ENCODE data around the gene AQP12B. TPM values are rescaled to one million over a fixed set of nuclear protein-coding genes. Genes with fewer than 3 reads are reported as not detected.
"Not testable (repeated sequence)": the region's sequence is repeated elsewhere in the genome, so short reads cannot be mapped to it uniquely, and the experiment has no call there.

AQP12B gene, protein sequence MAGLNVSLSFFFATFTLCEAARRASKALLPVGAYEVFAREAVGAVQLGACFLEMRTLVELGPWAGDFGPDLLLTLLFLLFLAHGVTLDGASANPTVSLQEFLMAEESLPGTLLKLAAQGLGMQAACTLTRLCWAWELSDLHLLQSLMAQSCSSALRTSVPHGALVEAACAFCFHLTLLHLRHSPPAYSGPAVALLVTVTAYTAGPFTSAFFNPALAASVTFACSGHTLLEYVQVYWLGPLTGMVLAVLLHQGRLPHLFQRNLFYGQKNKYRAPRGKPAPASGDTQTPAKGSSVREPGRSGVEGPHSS
- total RNA-seq (2014; rRNA removed; shearing (Covaris generic)): not detected in 2 replicates

DNA sequence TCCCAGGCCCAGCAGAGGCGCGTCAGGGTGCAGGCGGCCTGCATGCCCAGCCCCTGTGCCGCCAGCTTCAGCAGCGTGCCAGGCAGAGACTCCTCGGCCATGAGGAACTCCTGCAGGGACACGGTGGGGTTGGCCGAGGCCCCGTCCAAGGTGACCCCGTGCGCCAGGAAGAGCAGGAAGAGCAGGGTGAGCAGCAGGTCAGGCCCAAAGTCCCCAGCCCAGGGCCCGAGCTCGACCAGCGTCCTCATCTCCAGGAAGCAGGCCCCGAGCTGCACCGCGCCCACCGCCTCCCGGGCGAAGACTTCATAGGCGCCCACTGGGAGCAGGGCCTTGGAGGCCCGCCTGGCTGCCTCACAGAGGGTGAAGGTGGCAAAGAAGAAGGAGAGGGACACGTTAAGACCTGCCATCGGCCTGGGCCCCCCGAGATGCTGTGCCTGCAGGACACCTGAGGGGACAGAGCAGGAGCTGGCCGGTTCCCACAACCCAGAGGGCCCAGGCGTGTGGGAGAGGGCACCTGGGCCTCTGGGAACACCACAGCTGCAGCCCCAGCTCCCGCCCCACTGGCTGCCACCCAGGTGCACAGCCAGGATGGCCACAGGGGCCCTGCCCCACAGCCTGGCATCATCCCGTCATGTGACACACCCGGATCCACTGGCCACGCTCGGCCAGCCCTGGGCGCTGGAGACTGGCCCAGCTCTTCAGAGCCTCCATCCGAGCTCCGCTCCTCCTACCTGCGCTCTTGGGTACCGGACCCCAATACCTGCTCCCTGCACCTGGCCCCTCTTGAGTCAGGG, at the start of gene AQP12B:
AQP12B (minus strand) TSS at position 455 of the 794 bp plus-strand sequence; CDS start at position 407, 48 bp downstream.
- H3K4me3 ChIP-seq (ENCODE audit: insufficient read depth, low read depth, low read length); H3K36me3 ChIP-seq (replicated peaks; ENCODE audit: control insufficient read depth, insufficient read depth, low read length); H3K27me3 ChIP-seq (ENCODE audit: control insufficient read depth, insufficient read depth, low read length): not testable (repeated sequence)
- peak; percentile 23 for DNase-seq

DNA sequence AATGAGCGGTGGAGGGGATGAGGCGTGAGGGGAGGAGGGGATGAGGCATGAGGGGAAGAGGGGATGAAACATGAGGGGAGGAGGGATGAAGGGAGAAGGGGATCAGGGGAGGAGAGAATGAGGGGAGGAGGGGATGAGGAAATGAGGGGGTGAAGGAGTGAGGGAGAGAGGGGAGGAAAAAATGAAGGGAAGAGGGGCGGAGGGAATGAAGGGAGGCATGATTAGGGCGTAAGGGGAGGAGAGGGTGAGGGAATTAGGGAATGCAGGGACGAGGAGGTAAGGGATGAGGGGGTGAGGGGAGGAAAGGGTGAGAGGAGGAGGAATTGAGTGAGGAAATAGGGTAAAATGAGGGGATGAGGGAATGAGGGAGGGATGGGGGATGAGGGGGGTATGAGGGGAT, 49.5 kb upstream of the AQP12B start:
- H3K36me3 ChIP-seq (replicated peaks; ENCODE audit: control insufficient read depth, insufficient read depth, low read length): peaks cover 18% of the 10 kb centered on the region
- no peak overlapping the region for H3K4me3 ChIP-seq (ENCODE audit: insufficient read depth, low read depth, low read length)
- no peak for DNase-seq
- no peaks in the 10 kb centered on the region for H3K27me3 ChIP-seq (ENCODE audit: control insufficient read depth, insufficient read depth, low read length)

DNA sequence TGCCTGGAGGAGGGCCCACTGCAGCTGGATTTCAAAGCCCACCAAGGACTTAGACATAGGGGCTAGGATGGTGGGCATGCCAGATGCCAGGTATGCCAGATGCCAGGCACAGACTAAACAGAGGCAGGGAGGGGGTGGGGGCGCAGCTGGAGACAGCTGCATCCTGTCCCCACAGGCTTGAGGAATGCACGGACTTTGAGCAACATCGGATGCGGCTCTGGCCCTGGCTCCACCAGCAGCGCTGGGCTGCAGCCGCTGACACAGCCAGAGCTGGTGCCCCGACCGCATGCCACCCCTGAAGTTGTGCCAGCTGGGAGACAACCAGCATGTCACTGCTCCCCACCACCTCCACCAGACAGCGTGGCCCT, 48.5 kb upstream of the AQP12B start:
- Histone ChIP-seq H3K27me3 (ENCODE audit: control insufficient read depth, insufficient read depth, low read length) (no peaks in the 10 kb centered on the region), H3K36me3 (replicated peaks; ENCODE audit: control insufficient read depth, insufficient read depth, low read length) (peaks cover 15% of the 10 kb centered on the region), H3K4me3 (ENCODE audit: insufficient read depth, low read depth, low read length) (no peak overlapping the region)
- no peak for DNase-seq

DNA sequence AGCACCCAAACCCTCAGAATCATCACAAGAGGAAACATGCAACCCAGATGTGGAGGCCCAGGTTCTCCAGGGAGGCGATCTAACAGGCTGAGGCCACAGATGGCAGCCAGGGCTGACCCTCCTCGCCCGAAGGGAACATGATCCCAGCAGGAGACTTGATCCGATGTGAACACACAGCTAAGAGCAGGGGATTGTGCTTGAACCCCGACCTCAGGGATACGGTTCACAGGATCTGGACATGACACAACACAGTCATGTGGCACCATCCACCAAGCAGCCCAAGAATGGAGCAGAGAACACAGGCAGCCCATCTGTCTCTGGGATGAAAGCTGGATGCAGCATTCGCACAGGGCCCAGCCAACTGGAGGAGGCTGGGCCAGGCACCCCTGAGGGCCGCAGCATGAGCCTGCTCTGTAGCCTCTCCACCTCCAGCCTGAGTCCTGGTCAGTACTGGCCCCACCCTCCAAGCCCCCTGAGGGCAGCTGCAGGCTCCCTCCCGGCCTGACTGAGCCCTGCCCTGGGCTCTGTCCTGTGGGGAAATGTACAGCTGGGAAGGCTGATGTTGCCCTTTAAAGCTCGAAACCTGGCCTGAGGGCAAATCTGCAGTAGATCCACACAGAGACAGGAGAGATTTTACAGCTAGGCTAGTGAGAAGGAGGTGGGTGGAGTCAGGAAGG, 48.0 kb upstream of the AQP12B start:
- Histone ChIP-seq H3K27me3 (ENCODE audit: control insufficient read depth, insufficient read depth, low read length) (no peaks in the 10 kb centered on the region), H3K36me3 (replicated peaks; ENCODE audit: control insufficient read depth, insufficient read depth, low read length) (peaks cover 19% of the 10 kb centered on the region), H3K4me3 (ENCODE audit: insufficient read depth, low read depth, low read length) (no peak overlapping the region)
- DNase-seq: no peak

DNA sequence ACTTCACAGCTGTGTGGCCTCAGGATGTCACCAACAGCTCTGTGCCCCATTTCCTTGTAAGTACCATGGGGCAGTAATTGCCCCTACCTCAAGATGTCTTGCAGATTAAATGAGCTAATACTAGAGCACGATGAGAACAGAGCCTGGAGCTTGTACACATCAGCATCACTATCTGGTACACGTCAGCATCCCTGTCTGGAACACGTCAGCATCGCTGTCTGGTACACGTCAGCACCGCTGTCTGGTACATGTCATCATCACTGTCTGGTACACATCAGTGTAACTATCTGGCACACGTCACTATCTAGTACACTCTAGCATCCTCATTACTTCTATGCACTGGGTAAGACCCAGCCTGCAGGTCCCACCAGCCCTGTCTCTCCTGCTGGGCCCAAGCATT, 46.1 kb upstream of the AQP12B start:
- H3K4me3 ChIP-seq (ENCODE audit: insufficient read depth, low read depth, low read length): no peak overlapping the region
- DNase-seq: no peak
- H3K27me3 ChIP-seq (ENCODE audit: control insufficient read depth, insufficient read depth, low read length): no peaks in the 10 kb centered on the region
- H3K36me3 ChIP-seq (replicated peaks; ENCODE audit: control insufficient read depth, insufficient read depth, low read length): peaks cover 30% of the 10 kb centered on the region

DNA sequence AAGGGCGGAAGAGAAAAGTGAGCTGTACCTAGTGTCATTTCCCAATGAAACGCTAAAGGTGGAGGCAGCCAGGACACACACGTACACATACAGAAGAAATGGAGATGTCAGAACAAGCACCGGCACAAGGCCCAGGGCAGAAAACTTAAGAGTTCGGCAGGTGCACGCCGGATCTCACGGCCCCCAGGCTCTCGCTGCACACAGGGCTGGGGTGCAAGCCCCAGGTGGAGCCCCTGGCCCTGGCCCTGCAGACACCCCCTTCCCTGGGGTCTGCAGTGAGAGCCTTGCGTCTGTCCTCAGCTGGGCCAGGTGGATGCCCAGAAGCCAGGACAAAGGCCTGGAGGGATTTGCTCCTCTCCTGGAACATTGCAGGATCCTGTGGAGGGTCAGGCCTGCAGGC, 45.7 kb upstream of the AQP12B start:
- DNase-seq: no peak
- Histone ChIP-seq H3K4me3 (ENCODE audit: insufficient read depth, low read depth, low read length) (no peak overlapping the region), H3K36me3 (replicated peaks; ENCODE audit: control insufficient read depth, insufficient read depth, low read length) (peaks cover 28% of the 10 kb centered on the region), H3K27me3 (ENCODE audit: control insufficient read depth, insufficient read depth, low read length) (no peaks in the 10 kb centered on the region)

DNA sequence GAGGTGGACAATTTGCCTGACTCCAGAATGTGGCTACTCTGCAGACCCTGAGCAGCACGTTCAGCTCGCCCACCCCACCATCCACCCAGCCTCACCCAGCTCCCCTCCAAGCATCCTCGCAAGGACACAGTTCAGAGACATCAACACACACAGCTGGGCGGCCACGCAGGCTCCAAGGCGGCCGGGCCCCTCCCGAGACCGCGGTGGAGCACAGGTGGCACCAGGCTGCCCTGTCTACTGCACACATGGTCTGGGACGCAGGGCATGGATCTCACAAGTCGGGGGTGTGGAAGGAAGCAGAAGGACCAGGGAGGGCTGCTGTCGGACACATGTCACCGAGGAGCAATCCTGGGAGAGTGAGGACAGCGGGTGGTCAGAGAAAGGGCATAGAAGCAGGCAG, 45.2 kb upstream of the AQP12B start:
- H3K36me3 ChIP-seq (replicated peaks; ENCODE audit: control insufficient read depth, insufficient read depth, low read length): peaks cover 30% of the 10 kb centered on the region
- no peak overlapping the region for H3K4me3 ChIP-seq (ENCODE audit: insufficient read depth, low read depth, low read length)
- H3K27me3 ChIP-seq (ENCODE audit: control insufficient read depth, insufficient read depth, low read length): no peaks in the 10 kb centered on the region
- DNase-seq: no peak

DNA sequence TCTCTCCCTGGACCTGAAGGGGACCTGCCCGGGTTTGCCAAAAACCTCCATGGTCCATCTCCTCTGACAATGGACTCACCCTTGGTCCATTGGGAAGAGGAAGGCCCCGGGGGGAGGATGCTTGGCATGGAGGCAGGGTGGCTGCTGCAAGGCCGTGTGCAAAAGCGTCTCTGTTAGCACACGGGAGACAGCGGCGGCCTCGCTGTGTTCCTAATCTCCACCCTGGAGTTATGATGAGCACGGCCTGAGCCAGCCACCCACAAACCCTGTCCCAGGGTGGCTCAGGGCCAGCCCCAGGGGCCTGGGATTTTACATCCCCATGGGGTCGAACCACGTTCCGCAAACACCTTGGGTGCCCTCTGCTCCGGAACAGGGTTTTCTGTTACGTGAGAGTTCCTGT, 44.8 kb upstream of the AQP12B start:
- Histone ChIP-seq H3K27me3 (ENCODE audit: control insufficient read depth, insufficient read depth, low read length) (no peaks in the 10 kb centered on the region), H3K4me3 (ENCODE audit: insufficient read depth, low read depth, low read length) (no peak overlapping the region), H3K36me3 (replicated peaks; ENCODE audit: control insufficient read depth, insufficient read depth, low read length) (peaks cover 33% of the 10 kb centered on the region)
- DNase-seq: no peak

DNA sequence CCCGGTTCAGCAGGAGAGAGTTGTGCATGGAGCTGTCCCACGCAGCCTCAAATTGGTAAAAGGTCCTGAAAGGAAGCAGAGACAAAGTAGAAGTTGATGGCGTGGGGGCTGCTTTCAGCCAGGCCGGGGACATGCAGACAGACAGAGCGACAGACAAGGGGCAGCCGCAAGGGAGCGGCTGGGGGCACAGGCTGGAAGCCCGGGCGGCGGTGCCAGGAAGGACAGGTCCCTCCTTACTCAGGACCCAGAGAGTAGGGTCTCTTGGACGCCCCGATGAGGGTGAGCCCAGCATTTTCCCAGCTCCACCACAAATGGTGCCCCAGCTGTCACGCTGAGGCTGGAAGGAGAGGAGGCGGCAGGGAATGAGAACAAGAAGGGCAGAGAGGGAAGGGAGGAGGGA, 44.2 kb upstream of the AQP12B start:
- DNase-seq: no peak
- Histone ChIP-seq H3K4me3 (ENCODE audit: insufficient read depth, low read depth, low read length) (no peak overlapping the region), H3K36me3 (replicated peaks; ENCODE audit: control insufficient read depth, insufficient read depth, low read length) (peaks cover 37% of the 10 kb centered on the region), H3K27me3 (ENCODE audit: control insufficient read depth, insufficient read depth, low read length) (no peaks in the 10 kb centered on the region)

DNA sequence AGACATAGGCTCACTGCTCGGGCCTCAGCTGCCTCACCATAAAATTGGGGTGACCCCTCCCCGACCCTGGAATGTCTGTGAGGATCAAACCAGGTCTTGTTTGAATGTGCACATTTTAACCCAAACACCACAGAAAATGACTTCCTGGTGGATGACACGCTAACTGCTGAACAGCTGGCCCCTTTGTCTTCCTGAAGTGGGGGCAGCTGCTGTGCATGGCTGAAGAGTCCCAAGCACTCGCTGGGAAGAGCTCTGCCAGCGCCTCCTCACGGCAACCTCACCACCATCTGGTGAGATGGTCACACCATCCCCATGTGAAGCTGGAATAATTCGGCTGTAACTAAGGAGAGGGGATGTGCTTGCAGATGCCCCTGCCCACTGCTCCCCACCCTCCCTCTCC, 43.0 kb upstream of the AQP12B start:
- Histone ChIP-seq H3K27me3 (ENCODE audit: control insufficient read depth, insufficient read depth, low read length) (no peaks in the 10 kb centered on the region), H3K4me3 (ENCODE audit: insufficient read depth, low read depth, low read length) (no peak overlapping the region), H3K36me3 (replicated peaks; ENCODE audit: control insufficient read depth, insufficient read depth, low read length) (peaks cover 40% of the 10 kb centered on the region)
- DNase-seq: no peak

DNA sequence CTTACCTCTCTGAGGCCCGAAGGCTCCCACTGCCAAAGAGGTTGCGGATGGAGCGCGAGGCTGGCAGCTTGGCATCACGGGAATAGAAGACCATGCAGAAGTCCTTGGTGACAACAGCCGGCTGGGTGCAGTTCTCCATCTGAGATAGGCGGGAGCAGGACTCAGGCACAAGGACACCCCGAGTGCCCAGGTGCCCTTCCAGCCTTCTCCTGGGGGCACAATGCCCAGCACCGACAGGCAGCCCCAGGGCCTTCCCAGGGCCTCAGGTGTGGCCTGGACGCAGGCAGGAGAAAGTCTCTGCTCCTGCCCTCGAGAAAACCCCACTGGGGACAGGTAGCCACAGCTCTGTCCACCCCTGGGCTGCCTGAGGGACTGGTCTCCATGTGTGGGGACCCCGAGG, 42.6 kb upstream of the AQP12B start:
- H3K4me3 ChIP-seq (ENCODE audit: insufficient read depth, low read depth, low read length): no peak overlapping the region
- peaks cover 41% of the 10 kb centered on the region for H3K36me3 ChIP-seq (replicated peaks; ENCODE audit: control insufficient read depth, insufficient read depth, low read length)
- no peak for DNase-seq
- H3K27me3 ChIP-seq (ENCODE audit: control insufficient read depth, insufficient read depth, low read length): no peaks in the 10 kb centered on the region

DNA sequence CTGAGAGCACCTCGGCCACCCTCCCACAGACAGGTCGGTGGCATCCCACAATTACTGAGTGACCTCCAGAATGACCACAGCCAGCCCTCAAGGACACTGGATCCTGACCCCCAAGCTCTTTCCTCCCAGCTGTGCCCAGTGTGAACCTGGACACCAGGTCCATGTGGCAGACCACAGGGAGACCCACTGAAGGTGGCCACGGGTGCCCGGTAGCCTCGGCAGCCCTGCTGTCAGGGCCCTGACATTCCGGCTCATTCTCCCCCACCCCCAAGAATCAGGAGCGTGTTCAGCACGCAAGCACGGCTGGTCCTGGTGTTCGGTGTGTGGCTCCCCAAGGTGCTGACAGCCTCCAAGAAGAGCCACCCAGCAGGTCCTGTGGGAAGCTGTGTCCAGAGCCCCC, 41.7 kb upstream of the AQP12B start:
- DNase-seq: no peak
- peaks cover 39% of the 10 kb centered on the region for H3K36me3 ChIP-seq (replicated peaks; ENCODE audit: control insufficient read depth, insufficient read depth, low read length)
- no peak overlapping the region for H3K4me3 ChIP-seq (ENCODE audit: insufficient read depth, low read depth, low read length)
- no peaks in the 10 kb centered on the region for H3K27me3 ChIP-seq (ENCODE audit: control insufficient read depth, insufficient read depth, low read length)

DNA sequence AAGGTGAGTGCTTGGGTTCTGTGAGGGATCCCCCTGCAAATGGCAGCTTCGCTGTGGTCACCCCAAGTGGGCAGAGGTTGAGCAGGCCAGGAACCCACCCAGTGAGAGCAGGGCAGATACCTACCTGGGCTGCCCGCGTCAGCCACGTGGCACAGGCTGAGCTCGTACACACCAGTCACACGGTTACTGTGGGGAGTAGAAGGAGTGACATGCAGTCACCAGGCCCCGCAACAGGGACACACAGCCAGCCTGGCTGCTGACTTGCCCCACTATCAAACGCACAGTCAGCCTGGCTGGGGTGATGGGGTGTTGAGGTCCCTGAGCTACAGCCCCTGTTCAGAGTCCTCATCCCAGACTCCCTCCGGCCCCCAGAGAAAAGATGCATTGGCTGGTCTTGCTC, 41.2 kb upstream of the AQP12B start:
- H3K36me3 ChIP-seq (replicated peaks; ENCODE audit: control insufficient read depth, insufficient read depth, low read length): peaks cover 40% of the 10 kb centered on the region
- no peak overlapping the region for H3K4me3 ChIP-seq (ENCODE audit: insufficient read depth, low read depth, low read length)
- H3K27me3 ChIP-seq (ENCODE audit: control insufficient read depth, insufficient read depth, low read length): no peaks in the 10 kb centered on the region
- DNase-seq: no peak

DNA sequence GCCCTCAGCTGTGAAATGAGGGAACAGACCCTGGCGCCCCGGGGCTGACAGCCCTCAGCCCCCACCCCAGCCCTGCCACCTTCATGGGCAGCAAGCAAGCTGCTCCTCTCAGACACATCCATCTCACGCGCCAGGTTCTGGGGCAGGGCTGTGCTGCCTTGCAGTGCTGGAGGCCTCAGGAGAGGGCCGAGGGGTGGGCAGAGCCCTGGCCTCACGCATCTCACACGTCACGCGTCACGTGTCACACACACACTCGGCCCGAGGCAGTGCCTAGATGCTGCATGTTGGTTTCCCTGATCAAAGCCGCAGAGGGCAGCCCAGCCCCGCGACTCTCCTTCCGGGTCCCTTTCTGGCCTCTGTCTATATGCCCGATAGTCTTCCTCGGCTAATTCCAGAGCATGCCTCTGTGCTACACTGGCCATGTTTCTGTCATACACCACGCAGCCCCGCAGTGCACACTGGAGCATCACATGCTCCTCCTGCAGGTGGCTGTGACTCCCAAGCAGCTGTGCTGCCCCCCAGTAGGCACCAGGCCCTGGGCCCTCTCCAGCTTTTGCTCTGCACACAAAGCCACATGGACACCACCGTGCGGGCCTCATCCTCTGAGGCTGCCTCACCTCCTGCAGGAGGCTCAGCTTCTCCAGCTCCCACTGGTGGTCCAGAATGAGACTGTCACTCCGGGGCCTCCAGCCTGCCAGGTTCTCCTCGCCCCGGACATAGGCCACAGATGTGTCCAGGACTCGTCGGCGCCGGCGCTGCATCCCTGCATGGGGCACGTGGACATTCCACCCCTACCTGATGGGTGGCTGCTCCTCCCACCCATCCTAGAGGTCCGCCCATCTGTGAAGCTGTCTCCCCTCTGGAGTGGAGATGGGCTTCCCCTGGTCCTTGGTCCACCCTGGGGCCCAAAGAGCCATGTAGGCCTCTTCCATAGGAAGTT, 40.4 kb upstream of the AQP12B start:
- Histone ChIP-seq H3K36me3 (replicated peaks; ENCODE audit: control insufficient read depth, insufficient read depth, low read length) (peaks cover 43% of the 10 kb centered on the region), H3K27me3 (ENCODE audit: control insufficient read depth, insufficient read depth, low read length) (no peaks in the 10 kb centered on the region), H3K4me3 (ENCODE audit: insufficient read depth, low read depth, low read length) (no peak overlapping the region)
- no peak for DNase-seq
